Sigmoid colon (tissue), 4 donors: ENCODE results near the gene PTPRD.

ENCODE experiments used
- CTCF ChIP-seq, 4 experiments: fragments of 450-650 bp in 3 of 4; fragments of 200-600 bp in 1 of 4; IDR thresholded peaks; one replicate each; pipeline ENCODE4 v1.5.1; 2016 to 2019; ENCODE audit warnings: antibody characterized with exemption in 4 of 4, mild to moderate bottlenecking in 3 of 4, moderate library complexity in 2 of 4
- EP300 ChIP-seq, 4 donors: sonication (generic); formaldehyde crosslinking; IDR thresholded peaks; one replicate each; pipeline ENCODE4 v1.6.1; 2017; ENCODE audit warnings: antibody characterized with exemption in 4 of 4
- POLR2A ChIP-seq, 2 donors: fragments of 450-650 bp; IDR thresholded peaks; one replicate each; pipeline ENCODE4 v1.6.1; 2016; ENCODE audit warnings: antibody characterized with exemption in 2 of 2, mild to moderate bottlenecking in 2 of 2, moderate library complexity in 2 of 2
- POLR2AphosphoS5 ChIP-seq, 4 donors: sonication (generic); formaldehyde crosslinking; IDR thresholded peaks; one replicate each; pipeline ENCODE4 v1.6.1; 2017; ENCODE audit warnings: antibody characterized with exemption in 4 of 4

GRCh38 chr9:8371686-8372085 lies 2241.1 kb downstream of the PTPRD start:
- TF ChIP-seq POLR2A (IDR thresholded peaks at IDR 0.05) = no peak
- TF ChIP-seq EP300 (IDR thresholded peaks at IDR 0.05) = no peak
- TF ChIP-seq POLR2AphosphoS5 (IDR thresholded peaks at IDR 0.05) = no peak
- no peak for TF ChIP-seq CTCF (IDR thresholded peaks at IDR 0.05)
